DLD1 (cell line): ENCODE measurements around the gene CA5A.
"Not testable (repeated sequence)": the region's sequence is repeated elsewhere in the genome, so short reads cannot be mapped to it uniquely, and the experiment has no call there.

Experiments
- in situ Hi-C: cut with HindIII; loops from 2 replicates; pipeline ENCODE4 v1.10.0; 2017; ENCODE audit warnings: low sequenced_read_pairs

The CA5A gene

DNA sequence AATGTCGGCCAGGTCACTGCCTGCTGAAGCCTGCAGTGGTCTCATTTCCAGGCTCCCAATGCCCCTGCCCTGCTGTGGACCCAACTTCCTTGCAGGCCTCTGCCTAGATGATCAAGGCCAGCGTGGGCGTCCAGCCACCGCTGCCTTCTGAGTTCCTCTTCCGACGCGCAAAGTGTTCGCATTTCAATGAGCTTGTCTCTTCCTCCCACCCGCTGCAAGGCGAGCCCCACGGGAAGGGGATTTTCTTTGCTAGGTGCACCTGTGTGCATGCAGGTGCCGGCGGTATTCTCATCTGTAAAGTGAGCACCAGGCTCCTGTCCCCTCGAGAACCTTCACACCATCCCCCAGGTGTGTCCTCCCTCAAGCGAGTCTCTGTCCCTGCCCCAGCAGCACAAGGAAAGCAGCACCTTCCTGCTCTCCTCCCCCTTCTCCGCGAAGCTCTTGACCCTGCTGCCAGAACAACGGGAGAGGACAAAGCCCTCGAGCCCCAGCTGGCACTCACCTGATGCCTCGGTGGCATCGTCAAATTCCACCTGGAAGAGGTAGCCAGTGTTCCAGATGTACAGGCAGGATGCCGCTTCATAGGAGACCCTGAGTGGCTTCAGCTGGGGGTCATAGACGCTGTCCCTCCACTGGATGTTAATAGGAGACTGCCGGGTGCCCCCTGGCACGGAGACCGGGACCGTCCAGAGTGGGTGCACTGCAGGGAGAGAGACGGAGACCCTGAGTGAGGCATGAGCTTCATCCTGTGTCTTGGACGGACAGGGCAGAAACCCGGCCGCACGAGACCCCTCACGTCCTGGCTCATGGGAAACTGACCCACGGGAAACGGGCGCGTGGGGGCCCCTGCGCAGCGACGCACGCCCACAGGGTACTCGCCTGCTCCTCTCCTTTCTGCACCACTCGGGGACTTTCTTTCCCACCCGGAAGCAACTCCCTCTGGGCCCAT lies 9.8 kb downstream of the CA5A start:
- in situ Hi-C loops: no loop called here

DNA sequence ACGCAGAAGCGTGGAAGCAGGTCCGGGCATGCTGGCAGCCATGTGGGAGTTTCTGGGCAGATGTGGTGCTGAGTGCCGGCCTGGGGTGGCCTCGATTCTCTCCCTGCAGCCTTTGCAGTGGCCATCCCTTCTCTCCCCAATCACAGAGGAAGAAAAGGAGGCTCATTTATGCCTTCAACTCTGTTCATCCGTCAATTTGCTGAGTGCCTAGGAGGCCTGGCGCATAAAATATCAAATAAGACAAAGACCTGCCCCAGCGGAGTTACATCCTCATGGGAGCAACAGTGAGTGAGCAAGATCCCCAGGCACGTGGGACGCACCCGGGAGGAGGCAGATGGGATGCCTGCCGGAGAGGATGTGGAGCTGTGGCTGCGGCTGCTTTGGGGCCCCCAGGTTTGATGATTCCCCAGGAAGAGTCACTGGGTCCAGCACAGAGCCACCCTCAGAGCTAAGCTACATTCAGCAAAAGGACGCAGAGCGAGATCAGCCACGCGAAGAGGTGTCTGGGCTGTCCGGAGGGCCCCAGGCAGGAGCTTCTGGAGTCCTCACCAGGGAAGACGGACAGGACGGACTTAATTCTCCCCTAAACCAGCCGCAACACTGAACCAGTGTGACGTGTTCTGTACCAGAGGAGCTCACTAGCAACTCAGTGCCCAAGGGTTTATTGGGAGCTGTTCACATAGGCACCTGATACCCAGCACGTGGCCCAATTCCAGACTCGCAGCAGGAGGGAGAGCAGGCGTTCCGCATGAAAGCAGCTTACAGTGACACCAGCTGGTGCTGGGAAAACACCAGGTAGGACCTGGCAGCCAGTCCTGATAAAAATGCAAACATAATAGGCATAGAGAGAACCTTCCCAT lies 11.3 kb downstream of the CA5A start:
- in situ Hi-C loops: no loop called here

DNA sequence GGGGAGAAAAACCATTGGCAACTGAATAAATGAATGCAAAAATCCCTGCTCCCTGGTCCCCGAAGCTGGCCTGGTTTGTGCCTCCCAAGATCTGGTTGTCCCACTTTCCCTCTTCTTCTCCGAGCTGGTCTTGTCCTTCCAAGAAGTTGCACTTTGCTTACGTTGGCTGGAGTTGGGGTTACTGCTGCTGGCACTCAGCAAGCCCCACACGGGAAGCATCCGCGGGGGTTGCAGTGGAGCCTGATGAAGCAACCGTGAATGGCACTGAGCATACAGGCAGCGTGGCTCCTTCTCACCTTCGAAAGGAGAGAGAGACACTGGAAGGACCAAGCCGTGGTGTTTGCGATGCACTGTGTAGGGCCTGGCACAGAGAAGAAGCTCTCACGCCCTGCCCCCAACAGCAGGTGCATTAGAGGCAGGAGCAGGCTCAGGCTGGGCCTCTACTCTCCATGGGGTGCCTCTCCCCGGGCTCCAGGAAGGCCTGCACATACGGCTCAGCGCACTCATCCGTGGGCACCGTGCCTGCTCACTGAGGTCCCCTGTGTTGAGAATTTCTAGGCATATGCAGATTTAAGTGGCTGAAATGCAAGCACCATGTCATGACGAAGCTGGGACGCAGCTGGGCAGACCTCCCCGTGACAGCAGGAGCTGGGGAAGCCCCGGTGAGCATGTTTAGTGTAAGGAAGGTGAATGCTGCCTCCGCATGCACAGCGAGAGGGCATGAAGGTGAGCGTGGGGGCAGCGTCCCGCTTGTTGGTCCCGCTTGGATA lies 12.1 kb downstream of the CA5A start:
- in situ Hi-C loops: no loop called here

DNA sequence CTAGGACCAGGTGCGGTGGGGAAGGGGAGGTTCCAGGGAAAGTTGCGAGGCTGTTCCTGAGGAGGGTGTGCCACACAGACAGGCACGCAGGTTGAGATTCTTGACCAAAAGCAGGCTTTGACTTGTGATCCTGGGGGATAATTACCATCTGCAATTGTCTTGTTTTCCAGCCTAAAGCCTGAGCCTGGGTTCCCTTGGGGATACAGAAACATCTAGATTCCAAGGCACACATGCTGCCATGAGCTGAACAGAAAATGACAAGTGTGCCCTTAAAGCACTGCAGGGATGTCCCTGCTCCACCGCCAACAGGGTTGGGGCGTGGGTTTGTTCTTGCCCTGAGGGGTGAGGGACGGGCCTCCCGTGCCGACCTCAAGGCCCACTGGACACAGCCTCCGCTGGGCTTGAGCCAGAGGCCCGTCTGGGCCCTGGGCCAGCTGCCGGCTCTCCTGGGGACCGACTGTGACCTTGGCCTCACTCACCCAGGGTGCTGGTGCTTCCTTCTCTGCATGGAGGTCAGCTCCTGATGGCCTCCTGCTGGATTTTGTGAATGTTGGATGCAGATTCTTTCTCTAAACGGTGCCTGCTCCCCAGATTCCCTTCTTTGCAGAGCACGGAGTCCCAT lies 14.0 kb downstream of the CA5A start:
- in situ Hi-C loops: no loop called here

DNA sequence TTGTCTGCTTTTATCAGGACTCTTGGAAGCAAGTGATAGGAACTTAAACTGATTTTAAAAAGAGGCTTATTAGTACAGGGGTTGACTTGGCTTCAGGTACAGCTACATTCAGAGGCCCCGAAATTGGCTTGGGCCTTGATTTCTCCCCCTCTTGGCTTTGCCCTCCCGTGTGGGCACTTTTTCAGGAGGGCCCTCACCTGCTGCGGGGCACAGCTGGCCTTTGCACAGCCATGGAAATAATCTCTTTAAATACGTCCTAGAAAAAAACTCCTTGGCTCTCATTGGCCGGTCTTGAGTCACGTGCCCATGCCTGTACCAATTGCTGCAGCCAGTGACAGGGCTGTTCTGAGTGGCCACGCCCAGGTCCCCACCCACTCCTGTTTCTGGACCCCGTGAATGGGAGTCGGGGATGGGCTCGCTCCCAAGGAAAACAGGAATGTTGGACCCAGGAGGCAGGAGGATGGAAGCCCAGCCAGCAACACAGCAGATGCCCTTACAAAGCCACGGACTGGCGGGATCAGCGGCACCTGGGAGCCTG lies 15.0 kb downstream of the CA5A start:
- in situ Hi-C loops: no loop called here

DNA sequence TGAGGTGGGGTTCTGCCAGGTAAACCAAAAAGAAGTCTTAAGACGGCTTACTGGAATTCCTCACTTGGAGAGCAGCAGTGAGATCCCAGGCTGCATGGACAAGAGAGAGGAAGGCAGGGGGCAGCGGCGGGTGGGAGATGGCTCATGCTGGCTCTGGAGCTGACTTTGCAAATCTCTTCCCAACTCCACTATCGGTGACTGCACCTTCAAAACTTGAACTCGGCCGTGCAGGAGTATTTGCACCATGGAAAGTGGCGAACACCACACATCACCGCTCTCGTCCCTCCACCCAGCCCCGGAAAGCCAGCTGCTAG lies 16.7 kb downstream of the CA5A start:
- in situ Hi-C loops: no loop called here

DNA sequence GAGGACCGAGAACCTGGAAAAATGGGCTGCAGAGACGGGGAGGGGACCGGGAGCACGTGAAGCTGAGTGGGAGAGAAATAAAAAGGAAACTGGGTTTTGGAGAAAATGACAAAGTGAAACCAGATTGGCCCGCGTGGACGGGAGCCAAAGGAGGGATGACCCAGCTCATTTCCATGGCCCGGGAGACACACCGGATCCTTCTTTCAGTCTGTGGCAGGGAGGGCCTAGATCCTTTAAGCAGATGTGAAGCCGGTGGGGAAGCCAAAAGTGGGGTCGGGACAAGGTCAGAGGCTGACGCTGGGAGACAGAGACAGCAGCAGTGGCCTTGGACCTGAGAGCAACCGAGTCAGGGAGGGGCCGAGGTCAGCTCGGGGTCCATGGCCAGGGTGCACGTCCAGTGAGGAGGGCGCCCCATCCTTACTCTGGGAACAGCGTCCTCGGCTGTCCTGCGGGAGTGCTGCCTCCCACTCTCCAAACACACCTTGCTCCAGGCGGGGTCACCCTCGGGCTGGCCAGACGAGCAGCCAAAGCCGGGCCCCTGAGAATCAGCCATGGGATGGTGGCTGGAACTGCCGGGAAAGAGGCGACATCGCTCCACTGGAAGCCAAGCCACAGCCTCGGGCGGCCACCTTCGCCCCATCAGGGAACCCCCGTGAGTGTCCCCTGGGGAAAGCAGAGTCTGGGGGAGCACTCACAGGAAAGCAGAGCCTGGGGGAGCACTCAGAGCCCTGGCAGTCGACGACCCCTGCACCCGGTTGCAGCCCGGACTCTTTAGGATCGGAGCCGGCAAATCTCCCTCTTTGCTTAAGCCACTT lies 17.3 kb downstream of the CA5A start:
- in situ Hi-C loops: no loop called here

DNA sequence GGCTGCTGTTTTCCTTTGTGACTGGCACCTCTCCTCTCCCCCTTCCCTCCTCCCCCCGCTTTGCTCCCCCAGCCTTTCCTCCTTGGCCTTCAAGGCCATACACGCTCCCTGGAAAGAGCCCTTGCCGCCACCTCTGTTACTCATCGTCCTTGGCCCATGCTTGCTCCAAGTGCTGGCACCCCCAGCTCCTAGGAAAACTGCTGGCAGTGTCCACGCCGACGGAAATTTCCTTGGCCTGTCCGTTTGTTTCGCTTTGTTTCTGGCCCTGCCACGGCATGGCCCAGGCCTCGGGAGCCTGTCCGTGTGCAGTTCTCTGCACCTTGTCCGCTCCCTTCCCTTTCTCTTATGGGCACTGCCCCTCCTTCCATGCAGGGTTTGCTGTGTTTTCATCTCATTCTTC lies 18.0 kb downstream of the CA5A start:
- in situ Hi-C loops: no loop called here

DNA sequence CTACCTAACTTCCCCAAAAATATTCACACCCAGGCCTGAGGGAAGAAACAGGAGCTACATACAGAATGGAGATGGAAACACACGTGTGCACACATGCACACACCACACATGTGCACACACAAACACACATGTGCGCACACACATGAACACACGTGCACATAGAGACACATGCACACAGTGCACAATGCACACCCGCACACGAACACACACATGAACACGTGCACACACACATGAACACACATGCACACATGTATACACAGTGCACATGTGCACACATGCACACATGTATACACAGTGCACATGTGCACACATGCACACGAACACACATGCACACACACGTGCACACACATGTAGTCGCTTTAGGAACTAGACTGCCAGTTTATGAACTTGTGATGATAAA lies 18.8 kb downstream of the CA5A start:
- in situ Hi-C loops: no loop called here

DNA sequence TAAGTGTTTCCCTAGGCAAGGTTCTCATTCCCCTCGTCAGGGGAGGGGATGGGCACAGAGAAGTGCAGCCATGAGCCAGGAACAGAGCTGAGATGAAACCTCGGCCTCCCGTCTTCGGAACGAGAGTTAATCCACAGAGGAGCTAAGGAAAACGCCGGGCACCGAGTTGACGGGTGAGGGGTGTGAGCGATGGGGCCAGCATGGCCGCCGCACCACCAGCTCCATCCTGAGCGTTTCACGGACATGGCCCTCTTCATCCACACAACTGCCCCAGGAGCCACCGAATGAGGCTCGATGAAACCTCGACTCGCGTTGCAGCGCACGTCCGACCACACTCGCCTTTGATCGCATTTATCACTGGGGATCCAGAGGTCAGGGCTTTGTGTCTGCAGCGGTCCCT lies 21.5 kb downstream of the CA5A start:
- in situ Hi-C loops: no loop called here

DNA sequence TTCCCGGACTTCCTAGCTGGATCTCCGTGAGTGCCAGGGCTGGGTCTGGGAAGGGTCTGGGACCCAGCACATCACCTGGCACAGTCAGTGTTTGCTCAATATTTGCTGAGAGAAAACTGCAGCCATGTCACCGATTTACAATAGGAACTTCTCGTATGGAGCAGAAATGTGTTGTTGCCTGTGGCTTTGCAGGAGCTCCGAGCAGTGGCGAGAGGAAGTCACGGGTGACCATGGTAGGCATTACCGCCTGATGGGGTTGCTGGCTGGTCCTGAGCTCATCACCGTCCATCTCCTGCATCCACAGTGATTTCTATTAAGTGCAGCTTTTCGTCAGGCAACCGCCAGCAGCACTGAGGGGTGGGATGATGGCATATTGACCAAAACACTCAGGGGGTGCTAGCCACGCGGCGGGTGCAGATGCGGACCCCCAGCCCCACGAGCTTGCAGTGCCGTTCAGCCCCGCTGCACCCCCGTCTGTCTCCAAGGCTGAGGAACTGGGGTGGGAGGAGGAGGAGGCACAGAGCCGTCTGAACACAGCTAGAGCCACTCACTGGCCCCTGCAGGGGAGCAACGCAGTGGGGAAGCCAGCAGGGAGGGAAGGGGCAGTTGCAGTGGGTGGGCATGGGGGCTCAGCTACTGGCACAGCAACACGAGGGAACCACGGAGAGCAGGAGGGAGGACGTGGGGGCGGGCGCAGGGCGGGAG lies 22.2 kb downstream of the CA5A start:
- in situ Hi-C loops: not testable (repeated sequence)

DNA sequence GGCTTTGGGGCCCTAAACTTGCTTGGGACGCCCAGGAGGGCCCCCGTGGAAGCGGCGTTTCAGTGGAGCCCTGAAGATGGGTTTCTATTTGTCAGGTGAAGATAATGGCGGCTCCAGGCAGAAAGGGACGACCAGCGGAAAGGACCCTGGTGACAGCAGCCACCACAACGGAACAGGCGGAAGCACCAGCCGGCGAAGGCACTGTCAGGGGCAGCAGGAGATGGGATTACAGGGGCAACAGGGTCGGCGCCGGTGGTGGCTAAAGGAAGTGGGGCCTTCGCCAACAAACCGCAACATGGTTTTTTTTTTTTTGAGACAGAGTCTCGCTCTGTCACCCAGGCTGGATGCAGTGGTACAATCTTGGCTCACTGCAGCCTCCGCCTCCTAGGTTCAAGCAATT lies 23.6 kb downstream of the CA5A start:
- in situ Hi-C loops: not testable (repeated sequence)

DNA sequence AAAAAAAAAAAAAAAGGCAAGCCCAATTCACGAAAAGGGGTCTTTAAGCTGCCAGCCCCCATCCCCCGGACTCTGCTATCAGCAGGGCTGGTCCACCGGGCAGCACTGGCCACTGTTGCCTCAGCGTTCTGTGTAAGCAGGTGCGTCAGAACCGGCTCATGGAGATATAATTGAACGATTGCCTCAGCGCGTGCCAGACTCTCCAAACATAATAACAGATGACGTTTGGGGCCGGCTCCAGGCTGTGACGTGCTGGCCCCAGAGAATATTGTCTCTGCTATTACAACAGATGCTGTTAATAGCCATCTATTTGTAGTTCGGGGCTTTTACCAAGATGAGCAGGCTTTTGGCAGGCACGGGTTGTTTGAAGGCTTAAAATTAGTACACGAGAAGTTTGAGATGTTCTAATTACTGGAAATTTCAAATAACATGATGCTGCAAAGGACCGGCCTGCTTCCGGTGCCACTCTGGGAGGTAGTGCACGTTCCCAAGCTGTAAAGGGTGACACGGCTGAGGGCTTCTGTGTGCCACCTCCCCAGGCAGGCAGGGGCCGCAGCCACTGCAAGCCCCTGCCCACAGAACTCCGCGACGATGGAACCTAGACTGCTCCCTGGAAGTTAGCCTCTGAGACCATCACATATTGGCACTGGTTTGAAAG lies 25.1 kb downstream of the CA5A start:
- in situ Hi-C loops: not testable (repeated sequence)

DNA sequence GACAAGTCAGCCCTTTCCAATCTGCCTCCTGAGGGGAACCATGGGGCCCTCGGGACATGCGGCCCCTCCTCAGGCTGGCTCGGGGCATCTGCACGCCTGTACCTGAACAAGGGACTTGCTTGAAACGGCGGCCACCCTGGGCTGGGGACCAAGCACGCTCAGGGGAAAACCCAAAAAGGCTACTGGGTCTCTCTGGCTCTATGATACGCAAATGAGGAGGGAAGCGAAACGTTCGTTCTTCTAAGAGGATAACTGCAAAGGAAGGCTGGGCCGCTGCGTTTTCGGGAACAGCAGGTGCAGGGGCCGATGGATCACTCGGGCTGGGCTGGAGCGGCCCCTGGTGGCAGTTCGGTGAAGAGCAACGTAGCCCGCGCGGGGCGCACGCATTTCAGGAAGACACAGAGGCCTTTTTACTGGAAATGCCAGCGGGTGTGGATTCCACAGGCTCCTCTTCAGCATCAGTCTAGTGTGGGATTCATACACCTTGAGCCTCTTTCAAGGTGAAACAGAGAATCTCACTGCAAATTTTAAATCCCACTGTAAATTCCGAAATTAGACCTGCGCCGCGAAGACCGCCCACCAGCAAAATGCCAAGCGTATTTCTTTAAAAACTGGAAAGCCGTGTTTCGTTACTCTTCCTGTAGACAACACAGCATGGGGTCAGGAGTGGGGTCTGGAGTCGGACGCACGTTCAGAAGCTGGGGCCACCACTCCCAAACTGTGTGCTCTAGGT lies 27.0 kb downstream of the CA5A start:
- in situ Hi-C loops: not testable (repeated sequence)

DNA sequence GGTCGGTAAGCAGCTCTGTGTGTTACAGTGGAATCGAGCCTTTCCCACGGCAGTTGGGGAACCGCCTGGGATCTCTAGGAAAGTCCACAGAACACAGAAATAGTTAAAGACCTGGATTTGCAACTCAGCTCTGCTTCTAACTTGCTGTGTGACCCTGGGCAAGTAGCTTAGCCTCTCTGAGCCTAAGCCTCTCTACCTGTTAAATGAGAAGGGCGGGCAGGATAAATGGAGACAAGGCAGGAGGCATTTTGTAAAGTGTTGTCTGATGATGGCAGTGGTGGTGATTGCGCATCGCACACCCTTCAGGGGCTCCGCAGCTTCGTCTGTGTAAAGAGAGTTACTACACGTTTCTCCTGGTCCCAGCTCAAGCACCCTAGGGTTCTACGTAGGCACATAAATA lies 28.2 kb downstream of the CA5A start:
- in situ Hi-C loops: not testable (repeated sequence)

DNA sequence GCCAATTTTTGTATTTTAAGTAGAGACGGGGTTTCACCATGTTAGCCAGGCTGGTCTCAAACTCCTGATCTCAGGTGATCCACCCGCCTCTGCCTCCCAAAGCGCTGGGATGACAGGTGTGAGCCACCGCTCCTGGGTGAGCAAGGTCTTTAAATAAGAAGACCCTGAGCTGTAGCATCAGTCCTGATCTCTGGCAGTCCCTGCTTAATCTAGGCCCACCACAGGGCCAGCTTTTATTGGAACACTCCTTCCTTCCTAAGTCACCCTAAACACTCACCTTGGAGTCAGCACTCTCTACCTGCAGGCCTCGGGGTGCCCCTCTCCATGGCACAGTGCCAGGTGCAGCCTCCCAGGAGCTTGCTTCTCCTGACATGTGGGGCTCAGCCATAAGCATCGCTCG lies 30.8 kb downstream of the CA5A start:
- in situ Hi-C loops: not testable (repeated sequence)

DNA sequence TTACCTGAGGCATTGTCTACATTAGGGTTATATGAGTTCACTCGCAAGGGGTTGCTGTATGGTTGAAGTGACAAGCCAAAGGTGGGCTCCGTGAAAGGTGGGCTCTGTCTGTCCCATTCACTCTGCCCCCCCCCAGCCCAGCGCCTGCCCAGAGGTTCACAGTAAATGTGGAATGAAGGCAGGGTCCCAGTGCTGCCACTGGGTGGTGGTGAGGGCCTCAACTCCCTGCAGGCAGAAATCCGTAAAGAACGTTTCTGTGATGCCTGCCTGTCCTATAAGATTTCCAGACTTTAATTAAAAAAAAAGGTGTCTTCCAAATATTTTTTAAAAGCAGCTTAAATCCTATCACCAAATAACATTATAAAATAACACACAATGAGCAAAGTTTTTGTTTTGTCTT lies 31.4 kb downstream of the CA5A start:
- in situ Hi-C loops: not testable (repeated sequence)

DNA sequence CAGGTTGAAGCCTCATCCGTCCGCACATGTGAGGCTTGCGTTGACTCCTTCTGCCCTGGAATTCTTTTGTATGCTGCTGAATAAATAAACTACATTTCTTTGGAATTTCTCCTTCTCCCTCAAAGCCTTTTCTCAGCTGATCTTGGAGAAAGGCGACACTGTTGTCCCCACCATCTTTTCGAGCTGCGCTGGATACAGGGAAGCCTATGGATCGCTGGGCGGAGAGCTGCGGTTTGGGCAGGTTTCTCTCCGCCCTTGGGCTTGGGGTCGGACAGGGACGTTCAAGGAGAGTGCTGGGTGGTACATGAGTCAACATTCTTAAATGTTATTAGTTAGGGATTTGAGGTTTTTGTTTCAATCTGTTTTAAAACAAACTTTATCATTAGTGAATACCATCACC lies 35.8 kb downstream of the CA5A start:
- in situ Hi-C loops: not testable (repeated sequence)
